ENCODE data around the gene RNF144A. TPM values are rescaled to one million over a fixed set of nuclear protein-coding genes. Genes with fewer than 3 reads are reported as not detected.
"Not testable (repeated sequence)": the region's sequence is repeated elsewhere in the genome, so short reads cannot be mapped to it uniquely, and the experiment has no call there.

The RNF144A gene
- total RNA-seq, 6 donors from 2014 or later: 9.9 to 20.7 (median 13.4) TPM

DNA sequence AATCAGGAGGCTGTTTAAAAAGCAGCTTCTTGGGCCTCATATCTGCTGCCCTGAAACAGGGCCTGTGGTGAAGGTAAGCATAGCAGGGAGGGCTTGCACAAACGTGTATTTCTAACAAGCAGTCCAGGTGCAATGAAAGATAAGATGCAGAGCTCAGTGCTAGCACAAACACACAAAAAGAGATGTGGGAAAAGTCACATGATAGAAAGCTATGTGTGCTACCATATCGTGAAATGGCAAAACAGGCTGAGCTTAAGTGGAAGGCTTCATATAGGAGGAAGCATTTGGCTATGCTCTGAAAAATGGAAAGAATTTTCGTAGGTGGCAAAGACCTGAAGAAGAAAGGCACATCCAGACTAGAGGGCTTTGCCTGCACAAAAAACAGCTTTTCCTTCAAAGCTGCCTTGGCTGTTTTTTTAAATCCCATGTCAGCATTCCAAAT is 29.4 kb upstream of the RNF144A start:
- Histone ChIP-seq H3K27ac (no peak overlapping the region), H3K4me1 (peaks cover 0 to 2% (median 0%) of the 10 kb centered on the region in 4 donors), H3K36me3 (peaks cover 0 to 4% (median 0%) of the 10 kb centered on the region in 4 donors), H3K9me3 (no peaks in the 10 kb centered on the region), H3K4me3 (no peak overlapping the region), H3K27me3 (no peaks in the 10 kb centered on the region)
- TF ChIP-seq EP300 (IDR thresholded peaks at IDR 0.05): no peak
- no peak for TF ChIP-seq POLR2A (IDR thresholded peaks at IDR 0.05)
- TF ChIP-seq, protein P1, sequence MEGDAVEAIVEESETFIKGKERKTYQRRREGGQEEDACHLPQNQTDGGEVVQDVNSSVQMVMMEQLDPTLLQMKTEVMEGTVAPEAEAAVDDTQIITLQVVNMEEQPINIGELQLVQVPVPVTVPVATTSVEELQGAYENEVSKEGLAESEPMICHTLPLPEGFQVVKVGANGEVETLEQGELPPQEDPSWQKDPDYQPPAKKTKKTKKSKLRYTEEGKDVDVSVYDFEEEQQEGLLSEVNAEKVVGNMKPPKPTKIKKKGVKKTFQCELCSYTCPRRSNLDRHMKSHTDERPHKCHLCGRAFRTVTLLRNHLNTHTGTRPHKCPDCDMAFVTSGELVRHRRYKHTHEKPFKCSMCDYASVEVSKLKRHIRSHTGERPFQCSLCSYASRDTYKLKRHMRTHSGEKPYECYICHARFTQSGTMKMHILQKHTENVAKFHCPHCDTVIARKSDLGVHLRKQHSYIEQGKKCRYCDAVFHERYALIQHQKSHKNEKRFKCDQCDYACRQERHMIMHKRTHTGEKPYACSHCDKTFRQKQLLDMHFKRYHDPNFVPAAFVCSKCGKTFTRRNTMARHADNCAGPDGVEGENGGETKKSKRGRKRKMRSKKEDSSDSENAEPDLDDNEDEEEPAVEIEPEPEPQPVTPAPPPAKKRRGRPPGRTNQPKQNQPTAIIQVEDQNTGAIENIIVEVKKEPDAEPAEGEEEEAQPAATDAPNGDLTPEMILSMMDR (IDR thresholded peaks at IDR 0.05): no peak
- no peak for TF ChIP-seq POLR2AphosphoS5 (IDR thresholded peaks at IDR 0.05)
- 68 to 70% methylated on average over 3 of the region's 3 CpGs for WGBS, 2 donors
- no peak for ATAC-seq (ENCODE audit: low FRiP score in 2 of 2)
- DNase-seq: no peak

DNA sequence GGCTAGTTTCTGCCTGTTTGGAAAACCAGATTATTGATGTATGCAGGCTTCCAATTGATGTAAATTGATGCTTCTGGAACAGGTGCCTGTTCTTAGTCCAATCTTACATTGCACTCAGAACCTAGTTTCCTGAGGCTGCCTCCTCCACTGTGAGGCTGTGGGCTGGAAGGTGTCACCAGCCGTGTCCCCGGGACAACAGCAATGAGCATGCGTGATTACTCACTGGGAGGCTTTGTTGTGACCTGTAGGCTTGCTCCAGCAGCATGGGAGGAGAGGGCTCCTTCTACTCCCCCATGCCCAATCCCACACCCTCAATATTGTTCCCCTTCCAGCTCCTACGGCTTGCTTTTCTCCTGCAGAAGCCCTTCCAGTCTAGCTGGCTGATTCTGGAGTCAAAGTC is 28.5 kb upstream of the RNF144A start:
- TF ChIP-seq POLR2AphosphoS5 (IDR thresholded peaks at IDR 0.05) (no peak), EP300 (IDR thresholded peaks at IDR 0.05) (no peak)
- no peaks in the 10 kb centered on the region for H3K27me3 ChIP-seq
- no peak for ATAC-seq (ENCODE audit: low FRiP score in 2 of 2)
- no peak overlapping the region for H3K27ac ChIP-seq
- H3K4me3 ChIP-seq: no peak overlapping the region
- H3K36me3 ChIP-seq: peaks cover 0 to 6% (median under 1%) of the 10 kb centered on the region in 4 donors
- no peak for DNase-seq
- 92 to 95% methylated on average over 4 of the region's 4 CpGs for WGBS, 2 donors
- no peaks in the 10 kb centered on the region for H3K9me3 ChIP-seq
- H3K4me1 ChIP-seq: no peaks in the 10 kb centered on the region

DNA sequence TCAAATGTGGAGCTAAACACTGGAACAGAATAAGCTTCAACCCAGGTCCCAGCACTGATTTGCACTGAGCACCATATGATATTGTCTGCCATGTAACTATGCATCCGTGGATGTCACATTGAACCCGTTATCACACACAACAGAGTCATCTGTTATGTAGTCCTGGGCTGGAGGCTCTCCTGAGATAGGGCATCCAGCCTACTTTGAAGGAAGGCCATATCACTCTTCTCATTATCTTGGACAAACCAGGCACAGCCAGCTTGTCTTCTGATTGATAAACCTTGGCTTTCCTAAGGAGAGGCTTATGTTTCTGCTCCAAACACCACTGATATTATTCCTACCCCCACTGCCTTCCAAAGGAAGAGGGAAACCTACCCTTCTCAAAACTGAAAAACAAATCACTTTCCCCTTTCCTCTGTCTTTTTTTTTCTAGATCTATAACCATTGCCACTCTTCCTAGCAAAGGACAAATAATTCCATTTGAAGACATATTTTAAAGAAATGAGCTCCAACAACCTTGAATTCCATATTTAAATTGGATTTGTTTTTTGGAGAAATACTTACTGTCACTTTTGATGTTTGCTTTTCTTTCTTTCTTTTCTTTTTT is 23.2 kb upstream of the RNF144A start:
- Histone ChIP-seq H3K27ac (no peak overlapping the region), H3K4me3 (no peak overlapping the region), H3K27me3 (no peaks in the 10 kb centered on the region), H3K9me3 (no peaks in the 10 kb centered on the region), H3K36me3 (peaks cover 0 to 8% (median 4%) of the 10 kb centered on the region in 4 donors), H3K4me1 (no peaks in the 10 kb centered on the region)
- WGBS, 2 donors: 92 to 100% methylated on average over 1 to 2 of the region's 2 CpGs
- TF ChIP-seq EP300 (IDR thresholded peaks at IDR 0.05) (no peak), POLR2AphosphoS5 (IDR thresholded peaks at IDR 0.05) (no peak), POLR2A (IDR thresholded peaks at IDR 0.05) (no peak)
- TF ChIP-seq, protein P1 (IDR thresholded peaks at IDR 0.05): no peak
- no peak for ATAC-seq (ENCODE audit: low FRiP score in 2 of 2)
- no peak for DNase-seq

DNA sequence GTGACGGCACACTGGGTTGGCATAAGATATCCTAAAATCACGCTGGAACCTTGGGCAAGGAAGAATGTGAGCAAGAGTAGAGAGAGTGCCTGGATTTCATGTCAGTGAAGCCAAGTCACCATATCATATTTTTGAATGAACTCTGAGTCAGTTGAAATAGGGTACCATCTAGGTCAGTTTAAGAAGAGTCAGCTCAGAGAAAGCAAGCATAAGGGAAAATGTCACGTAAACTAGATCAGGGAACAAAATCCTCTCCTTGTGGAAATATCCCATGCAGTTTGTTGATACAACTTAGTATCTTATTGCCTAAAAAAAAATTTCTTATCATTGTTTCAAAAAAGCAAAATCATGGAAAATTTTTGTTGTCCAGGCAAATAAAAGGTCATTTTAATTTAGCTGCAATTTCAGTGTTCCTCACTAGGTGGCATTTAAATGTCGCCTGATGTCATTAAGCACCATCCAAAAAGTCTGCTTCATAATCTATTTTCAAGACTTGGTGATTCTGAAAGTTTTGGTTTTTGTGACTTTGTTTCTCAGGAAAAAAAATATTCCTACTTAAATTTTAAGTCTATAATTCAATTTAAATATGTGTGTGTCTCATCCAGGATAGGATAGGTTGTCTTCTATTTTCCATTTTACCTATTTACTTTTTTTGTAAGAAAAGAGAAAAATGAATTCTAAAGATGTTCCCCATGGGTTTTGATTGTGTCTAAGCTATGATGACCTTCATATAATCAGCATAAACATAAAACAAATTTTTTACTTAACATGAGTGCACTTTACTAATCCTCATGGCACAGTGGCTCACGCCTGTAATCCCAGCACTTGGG is 20.1 kb upstream of the RNF144A start:
- peak in 1 of 2 donors; percentile 70 for ATAC-seq (ENCODE audit: low FRiP score in 2 of 2)
- TF ChIP-seq POLR2AphosphoS5 (IDR thresholded peaks at IDR 0.05) (no peak), EP300 (IDR thresholded peaks at IDR 0.05) (no peak), POLR2A (IDR thresholded peaks at IDR 0.05) (no peak)
- TF ChIP-seq, protein P1 (IDR thresholded peaks at IDR 0.05): peak; percentile 44 to 78 (median 62)
- H3K4me1 ChIP-seq: no peaks in the 10 kb centered on the region
- no peak overlapping the region for H3K27ac ChIP-seq
- WGBS, 2 donors: 80% methylated on average over 5 of the region's 5 CpGs
- no peaks in the 10 kb centered on the region for H3K9me3 ChIP-seq
- DNase-seq: no peak
- peaks cover 0 to 8% (median 2%) of the 10 kb centered on the region in 4 donors for H3K36me3 ChIP-seq
- no peak overlapping the region for H3K4me3 ChIP-seq
- H3K27me3 ChIP-seq: no peaks in the 10 kb centered on the region

DNA sequence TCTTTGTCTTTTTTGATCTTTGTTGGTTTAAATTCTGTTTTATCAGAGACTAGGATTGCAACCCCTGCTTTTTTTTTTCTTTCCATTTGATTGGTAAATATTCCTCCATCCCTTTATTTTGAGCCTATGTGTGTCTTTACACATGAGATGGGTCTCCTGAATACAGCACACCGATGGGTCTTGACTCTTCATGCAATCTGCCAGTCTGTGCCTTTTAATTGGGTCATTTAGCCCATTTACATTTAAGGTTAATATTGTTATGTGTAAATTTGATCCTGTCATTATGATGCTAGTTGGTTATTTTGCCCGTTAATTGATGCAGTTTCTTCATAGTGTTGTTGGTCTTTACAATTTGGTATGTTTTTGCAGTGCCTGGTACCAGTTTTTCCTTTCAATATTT is 14.6 kb upstream of the RNF144A start:
- not testable (repeated sequence) for ATAC-seq (ENCODE audit: low FRiP score in 2 of 2); H3K4me3 ChIP-seq; H3K27me3 ChIP-seq

More for the DNA sequence above, 14.6 kb upstream of the RNF144A start:
- not testable (repeated sequence) for H3K9me3 ChIP-seq, H3K27ac ChIP-seq, H3K4me1 ChIP-seq, H3K36me3 ChIP-seq, DNase-seq
- WGBS, 2 donors: 93 to 98% methylated on average over 2 of the region's 2 CpGs
